Astrocyte of the hippocampus (primary cell): ENCODE data around the gene WDR54.
"Not testable (repeated sequence)": the region's sequence is repeated elsewhere in the genome, so short reads cannot be mapped to it uniquely, and the experiment has no call there.

Experiments
- DNase-seq: peaks from one replicate; pipeline ENCODE4 v3.0.0; 2011; ENCODE audit warnings: low read depth, low spot score

The WDR54 gene

GRCh38 chr2:74406035-74406434 is 15.5 kb upstream of the WDR54 start:
- peak; percentile 18 for DNase-seq

GRCh38 chr2:74407682-74408081 is 13.8 kb upstream of the WDR54 start:
- no peak for DNase-seq

GRCh38 chr2:74413001-74413698 is 8.4 kb upstream of the WDR54 start:
- no peak for DNase-seq

- no peak for DNase-seq
Measured at GRCh38 chr2:74414441-74414840, 7.1 kb upstream of the WDR54 start.

GRCh38 chr2:74414881-74415761 is 6.4 kb upstream of the WDR54 start:
- DNase-seq = peak; percentile 52

- DNase-seq = no peak
Measured at GRCh38 chr2:74415762-74416395, 5.7 kb upstream of the WDR54 start.

- DNase-seq = no peak
Measured at GRCh38 chr2:74416778-74417177, 4.8 kb upstream of the WDR54 start.

GRCh38 chr2:74417197-74417596 is 4.3 kb upstream of the WDR54 start:
- DNase-seq = no peak

- no peak for DNase-seq
Measured at GRCh38 chr2:74417763-74418162, 3.8 kb upstream of the WDR54 start.

GRCh38 chr2:74418312-74418711 is 3.2 kb upstream of the WDR54 start:
- DNase-seq = no peak

- DNase-seq = no peak
Measured at GRCh38 chr2:74419345-74419744, 2.2 kb upstream of the WDR54 start.

GRCh38 chr2:74420006-74420405 is 1.5 kb upstream of the WDR54 start:
- no peak for DNase-seq

GRCh38 chr2:74420443-74421103 is 957 bp upstream of the WDR54 start:
- not testable (repeated sequence) for DNase-seq

GRCh38 chr2:74423231-74424095 is 1.9 kb downstream of the WDR54 start:
- no peak for DNase-seq

- DNase-seq = peak; percentile 30
Measured at GRCh38 chr2:74424139-74424992, 2.8 kb downstream of the WDR54 start.

GRCh38 chr2:74424995-74425406 is 3.5 kb downstream of the WDR54 start:
- no peak for DNase-seq

GRCh38 chr2:74425523-74425922 is 4.0 kb downstream of the WDR54 start:
- no peak for DNase-seq

GRCh38 chr2:74426181-74426758 is 4.7 kb downstream of the WDR54 start:
- no peak for DNase-seq

- no peak for DNase-seq
Measured at GRCh38 chr2:74427551-74427950, 6.0 kb downstream of the WDR54 start.

GRCh38 chr2:74428675-74429074 is 7.1 kb downstream of the WDR54 start:
- DNase-seq = no peak
